T-helper 9 cell (primary cell): ENCODE data around the gene PLBD2.

ENCODE experiments used
- DNase-seq: peaks from one replicate; pipeline ENCODE4 v3.0.0-alpha.2; 2020

PLBD2 gene

DNA sequence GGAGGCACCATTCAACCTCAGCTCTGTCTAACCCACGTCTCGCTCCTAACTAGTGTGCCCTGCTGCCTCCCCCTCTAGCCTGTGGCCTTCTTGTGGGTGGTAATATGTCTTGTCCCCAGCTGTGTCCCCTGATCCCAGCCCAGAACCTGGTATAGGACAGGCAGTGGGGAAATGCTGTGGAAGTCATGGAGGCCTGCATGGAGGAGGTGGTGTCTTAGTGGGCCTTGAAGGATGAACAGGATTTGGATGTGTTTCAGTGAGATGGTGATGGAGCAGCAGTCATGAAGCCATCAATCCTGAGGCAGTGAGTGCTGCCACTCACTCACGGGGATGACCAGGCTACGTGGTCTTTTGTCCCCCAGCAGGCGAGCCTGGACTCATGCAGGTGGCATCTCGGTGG lies 13.4 kb downstream of the PLBD2 start:
- no peak for DNase-seq

DNA sequence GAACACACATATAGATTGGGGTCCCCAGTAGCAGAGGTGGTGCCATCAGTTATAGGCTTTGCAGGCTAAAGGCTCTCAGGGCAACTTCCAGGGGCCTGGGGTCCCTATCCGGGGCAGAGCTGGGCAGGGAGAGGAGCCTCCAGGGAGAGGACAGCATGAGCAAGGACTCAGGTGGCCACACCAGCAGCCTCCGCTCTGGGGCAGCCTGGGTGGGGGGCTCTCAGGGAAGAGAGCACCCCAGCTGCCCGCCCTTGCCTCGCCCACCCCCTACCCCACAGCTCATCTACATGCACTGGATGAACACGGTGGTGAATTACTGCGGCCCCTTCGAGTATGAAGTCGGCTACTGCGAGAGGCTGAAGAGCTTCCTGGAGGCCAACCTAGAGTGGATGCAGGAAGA lies 14.0 kb downstream of the PLBD2 start:
- no peak for DNase-seq

DNA sequence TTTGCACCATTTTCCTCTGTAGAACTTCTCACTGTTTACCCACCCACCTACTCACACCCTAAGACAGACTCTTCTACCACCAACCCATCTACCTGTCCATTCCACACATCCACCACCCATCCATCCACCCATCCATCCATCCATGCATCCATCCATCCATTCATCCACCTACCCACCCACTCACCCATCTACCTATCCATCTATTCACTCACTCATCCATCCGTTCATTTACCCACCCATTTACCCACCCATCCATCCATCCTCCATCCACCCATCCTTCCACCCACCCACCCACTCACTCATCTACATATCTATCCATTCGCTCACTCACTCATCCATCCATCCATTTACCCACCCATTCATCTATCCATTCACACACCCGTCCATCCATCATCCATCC lies 15.1 kb downstream of the PLBD2 start:
- no peak for DNase-seq

DNA sequence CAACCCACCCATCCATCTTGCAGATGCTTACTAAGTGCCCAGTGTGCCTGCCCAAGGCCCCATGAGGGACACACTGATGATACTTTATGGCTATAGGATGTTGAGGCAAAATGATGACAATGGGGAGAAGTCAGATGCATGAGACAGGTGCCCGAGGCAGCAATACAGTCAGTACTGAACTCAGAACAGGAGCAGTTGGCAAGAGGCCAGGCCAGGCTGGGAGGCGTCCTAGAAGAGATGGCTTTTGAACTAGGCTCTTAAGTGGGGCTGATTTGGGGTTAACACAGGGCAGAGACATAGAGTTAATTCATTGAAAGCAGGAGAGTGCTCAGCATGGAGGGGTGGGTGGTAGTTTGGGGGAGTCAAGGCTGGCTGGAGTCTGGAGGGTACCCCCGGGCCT lies 15.6 kb downstream of the PLBD2 start:
- no peak for DNase-seq

DNA sequence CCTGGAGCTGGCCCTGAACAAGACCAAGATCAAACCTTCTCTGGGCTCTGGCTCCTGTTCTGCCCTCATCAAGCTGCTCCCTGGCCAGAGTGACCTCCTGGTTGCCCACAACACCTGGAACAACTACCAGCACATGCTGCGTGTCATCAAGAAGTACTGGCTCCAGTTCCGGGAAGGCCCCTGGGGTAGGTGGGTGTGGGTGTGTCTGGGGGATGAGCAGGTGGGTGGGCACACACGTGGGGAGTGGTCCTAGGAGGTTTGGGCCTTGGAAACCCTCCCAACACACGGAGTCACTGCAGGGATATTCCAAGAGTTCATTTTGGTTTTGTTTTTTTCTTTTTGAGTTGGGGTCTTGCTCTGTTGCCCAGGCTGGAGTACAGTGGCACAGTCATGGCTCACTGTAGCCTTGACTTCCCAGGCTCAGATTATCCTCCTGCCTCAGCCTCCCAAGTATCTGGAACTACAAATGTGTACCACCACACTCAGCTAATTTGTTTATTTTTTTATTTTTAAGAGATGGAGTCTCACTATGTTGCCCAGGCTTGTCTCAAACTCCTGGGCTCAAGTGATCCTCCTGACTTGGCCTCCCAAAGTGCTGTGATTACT lies 16.5 kb downstream of the PLBD2 start:
- DNase-seq = no peak

DNA sequence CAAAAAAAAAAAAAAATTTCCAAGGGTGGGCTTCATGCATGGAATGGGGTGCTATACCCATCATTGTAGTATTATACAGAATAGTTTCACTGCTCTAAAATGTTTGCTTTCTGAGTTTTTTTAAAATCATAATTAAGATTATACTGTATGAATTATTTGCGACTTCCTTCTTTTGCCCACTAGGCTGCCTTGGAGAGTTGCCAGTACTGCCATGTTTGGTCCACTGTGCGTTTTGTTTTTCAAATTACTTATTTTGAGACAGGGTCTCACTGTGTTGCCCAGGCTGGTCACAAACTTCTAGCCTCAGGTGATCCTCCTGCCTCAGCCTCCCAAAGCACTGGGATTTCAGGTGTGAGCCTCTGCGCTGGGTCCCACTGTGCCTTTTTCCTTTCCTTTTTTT lies 19.9 kb downstream of the PLBD2 start:
- no peak for DNase-seq

DNA sequence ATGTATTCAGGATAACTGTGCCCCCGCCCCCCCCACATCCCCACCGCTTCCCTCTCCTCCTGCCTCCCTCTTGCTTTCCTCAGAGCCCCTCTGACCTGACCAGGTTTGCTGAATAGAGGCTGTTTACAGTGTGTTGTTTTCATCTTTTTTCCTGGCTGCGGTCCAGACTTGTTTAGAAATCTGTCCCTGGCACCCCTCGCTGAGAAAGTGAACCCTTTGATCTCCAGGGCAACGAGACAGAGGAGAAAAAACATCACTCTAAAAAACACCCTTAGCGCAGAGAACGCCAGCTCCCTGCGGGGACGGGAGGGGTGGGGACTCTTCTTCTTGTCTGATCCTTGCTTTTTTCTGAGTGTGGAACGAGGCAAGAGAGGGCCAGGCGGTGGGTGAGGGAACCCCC lies 22.8 kb downstream of the PLBD2 start:
- DNase-seq = no peak

DNA sequence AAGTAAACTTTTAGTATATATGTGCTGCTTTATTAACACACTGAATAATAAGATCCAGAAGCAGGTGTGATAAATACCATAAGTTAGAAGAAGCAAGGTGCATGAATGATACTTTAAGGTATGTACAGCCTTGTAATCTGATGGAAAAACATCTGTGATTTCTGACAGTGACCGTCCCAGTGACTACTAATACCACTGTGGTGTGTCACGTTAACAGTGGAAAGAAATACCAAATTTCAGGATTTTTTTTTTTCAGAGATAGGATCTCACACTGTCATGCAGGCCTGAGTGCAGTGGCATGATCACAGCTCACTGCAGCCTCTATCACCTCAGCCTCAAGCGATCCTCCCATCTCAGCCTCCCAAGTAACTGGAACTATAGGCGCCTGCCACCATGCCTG lies 23.8 kb downstream of the PLBD2 start:
- no peak for DNase-seq

DNA sequence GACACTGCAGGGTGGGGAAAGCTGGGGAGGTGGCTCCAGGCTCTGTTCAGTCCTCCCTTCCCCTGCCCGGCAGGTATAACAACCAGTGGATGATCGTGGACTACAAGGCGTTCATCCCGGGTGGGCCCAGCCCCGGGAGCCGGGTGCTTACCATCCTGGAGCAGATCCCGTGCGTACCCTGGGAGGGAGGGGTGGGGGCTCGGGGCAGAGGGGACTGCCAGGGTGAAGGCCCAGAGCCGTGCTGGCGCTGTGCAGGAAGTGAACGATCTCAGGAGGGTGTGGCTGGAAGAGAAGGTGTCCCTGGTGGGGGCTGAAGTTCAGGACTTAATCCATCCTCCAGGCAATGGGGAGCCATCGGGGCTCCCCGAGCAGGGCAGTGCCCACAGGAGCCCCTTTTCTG lies 26.4 kb downstream of the PLBD2 start:
- no peak for DNase-seq

DNA sequence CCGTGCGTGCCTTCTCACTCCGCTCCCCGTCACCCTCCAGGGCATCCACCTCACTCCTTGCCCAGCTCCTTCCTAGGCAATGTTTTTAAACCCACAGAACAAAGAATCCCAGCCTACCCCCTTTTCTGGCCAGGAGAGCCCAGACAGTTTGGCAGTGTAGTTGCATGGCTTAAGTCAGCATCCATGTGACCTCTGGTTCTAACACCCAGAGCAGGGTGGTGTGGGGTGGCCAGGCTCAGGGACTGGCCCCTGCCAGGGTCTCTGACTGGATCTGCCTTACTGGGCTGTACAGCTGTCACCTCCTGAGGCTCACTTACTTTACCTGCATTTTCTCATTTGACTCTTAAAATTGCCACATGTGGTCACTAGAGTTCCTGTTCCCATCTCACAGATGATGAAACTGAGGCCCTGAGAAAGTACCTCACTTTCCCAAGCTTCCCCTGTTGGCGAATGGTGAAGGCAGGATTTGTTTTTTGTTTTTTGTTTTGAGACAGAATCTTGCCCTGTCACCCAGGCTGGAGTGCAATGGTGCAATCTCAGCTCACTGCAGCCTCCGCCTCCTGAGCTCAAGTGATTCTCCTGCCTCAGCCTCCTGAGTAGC lies 27.0 kb downstream of the PLBD2 start:
- DNase-seq = no peak

DNA sequence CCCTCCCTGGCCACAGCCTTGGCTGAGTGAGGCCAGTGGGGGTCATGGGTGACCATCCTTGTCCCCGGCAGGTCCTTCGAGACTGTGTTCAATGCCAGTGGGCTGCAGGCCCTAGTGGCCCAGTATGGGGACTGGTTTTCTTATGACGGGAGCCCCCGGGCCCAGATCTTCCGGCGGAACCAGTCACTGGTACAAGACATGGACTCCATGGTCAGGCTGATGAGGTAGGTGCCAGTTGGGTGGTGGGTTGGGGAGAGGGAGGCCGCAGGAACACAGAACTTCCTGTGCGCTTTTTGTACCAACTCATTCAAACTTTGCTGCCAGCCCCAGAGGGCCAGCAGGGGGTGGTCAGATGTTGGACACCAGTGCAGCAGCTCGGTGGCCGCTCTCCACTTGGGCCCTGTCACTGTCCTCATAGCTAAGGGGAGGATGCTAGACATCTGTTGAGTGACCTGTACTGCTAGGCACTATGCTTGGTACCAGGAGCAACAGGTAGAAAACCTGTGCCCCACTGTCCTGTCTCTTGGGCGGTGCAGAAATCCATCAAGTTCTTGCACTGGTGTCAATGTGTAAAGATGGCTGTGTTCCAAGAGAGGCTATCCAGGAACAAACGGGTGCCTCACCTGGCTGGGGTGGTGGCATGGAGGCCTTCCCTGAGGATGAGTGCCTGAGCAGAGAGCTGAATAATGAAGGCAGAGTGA lies 28.6 kb downstream of the PLBD2 start:
- no peak for DNase-seq

DNA sequence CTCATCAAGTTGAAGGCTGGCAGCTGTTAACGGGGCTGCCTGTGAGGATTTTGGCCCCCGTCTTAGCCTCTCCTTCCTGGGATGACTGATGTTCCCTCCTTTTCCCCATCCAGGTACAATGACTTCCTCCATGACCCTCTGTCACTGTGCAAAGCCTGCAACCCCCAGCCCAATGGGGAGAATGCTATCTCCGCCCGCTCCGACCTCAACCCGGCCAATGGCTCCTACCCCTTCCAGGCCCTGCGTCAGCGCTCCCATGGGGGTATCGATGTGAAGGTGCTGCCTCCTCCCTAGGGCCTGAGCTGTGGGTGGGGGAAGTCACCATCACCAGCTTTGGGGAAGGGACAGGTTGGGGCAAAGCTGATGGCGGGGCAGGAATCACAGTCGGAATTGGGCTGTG lies 29.2 kb downstream of the PLBD2 start:
- DNase-seq = no peak

DNA sequence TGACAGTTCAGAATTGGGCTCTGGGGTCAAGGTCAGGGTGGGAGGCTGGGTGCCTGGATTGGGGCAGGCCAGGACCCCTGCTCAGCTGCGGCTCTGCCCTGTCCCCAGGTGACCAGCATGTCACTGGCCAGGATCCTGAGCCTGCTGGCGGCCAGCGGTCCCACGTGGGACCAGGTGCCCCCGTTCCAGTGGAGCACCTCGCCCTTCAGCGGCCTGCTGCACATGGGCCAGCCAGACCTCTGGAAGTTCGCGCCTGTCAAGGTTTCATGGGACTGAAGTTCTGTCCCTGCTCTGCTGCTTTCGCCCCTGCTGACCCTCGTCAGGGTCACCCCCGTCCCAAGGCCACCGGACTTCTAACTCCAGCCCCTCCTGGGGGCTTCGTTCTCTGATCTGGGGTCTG lies 30.0 kb downstream of the PLBD2 start:
- DNase-seq = no peak

DNA sequence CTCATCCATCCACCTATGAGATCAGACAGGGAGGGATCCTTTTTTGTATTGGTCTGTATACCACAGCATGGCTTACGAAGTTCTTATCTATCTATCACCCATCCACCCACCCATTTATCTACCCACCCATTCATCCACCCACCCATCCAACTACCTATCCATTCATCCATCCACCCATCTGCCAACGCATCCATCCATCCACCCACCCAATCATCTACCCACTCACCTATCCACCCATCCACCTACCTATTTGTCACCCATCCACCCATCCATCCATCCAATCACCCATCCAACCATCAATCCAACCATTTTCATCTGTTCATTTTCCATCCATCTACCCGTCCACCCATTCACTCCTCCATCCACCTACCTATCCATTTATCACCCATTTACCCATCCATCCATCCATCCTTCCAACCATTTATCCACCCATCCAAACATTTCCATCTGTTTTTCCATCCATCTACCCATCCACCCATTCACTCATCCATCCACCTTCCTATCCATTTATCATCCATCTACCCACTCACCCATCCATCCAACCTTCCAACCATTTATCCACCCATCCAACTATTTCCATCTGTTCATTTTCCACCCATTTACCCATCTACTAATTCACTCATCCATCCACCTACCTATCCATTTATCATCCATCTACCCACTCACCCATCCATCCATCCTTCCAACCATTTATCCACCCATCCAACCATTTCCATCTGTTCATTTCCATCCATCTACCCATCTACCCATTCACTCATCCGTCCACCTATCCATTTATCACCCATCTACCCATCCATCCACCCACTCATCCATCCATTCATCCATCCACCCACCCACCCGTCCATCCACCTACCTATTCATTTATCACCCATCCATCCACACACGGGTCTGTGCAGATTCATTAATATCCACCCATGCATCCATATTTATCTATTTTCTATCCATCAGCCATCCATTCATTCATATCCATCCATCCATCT lies 32.0 kb downstream of the PLBD2 start:
- DNase-seq = no peak

DNA sequence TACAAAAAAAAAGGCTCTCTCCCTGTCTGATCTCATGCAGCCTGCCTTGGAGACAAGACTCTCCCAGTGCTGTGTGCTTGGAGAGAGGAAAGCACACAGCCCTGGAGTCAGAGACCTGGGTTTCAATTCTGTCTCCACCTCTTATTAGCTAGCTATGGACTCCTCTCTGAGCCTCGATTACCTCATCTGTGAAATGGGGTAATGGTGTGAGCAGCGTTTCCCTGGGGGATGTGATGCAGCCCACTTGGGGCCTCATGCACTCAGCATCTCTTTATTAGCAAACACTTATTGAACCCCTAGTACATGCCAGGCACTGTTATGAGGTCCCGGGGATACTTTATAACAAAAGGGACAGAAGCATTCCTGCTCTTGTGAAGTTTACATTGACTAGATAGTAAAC lies 32.8 kb downstream of the PLBD2 start:
- no peak for DNase-seq

DNA sequence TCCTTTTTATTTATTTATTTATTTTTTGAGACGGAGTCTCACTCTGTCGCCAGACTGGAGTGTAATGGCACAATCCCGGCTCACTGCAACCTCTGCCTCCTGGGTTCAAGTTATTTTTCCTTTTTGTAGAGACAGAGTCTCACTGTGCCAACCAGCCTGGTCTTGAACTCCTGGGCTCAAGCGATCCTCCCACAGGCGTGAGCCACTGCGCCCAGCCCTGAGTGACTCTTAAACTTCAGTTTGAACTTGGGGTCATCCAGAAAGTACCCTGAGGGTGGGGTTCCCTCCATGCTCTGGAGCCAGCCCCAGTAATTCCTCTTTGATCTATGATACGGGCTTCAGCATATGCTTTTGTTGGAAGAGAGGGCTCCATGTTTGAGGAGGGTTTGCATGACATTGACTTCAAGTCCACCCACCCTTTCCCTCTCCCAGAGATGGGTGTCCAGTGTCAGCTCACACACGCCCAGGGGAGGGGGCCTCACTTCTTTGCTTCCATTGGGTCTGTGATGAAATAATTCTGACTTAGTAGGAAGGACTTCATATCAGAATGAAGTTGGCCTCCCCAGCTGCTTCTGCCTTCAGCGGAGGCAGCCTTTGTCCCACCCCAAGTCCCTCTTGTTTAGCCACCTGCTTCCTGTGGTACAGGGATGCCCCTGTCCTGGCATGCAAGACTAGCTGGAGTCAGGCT lies 33.4 kb downstream of the PLBD2 start:
- DNase-seq = no peak

DNA sequence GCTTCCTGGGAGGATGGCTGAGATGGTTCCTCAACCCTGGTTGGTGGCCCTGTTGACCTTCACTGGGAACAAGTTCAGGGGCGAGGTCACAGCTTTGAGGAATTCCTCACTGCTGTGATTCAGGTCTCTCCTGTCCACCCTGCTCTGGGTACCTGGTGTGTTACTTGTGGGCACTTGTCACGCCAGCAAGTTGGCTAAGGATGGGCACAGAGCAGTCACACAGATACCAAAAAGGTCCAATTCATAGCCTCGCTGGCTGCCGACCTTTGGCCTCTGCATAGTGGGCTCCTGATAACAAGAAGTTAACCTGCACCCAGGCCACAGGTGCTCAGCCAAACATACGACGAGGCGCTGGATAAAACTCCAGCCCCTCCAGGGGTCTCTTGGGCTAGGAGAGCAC lies 34.1 kb downstream of the PLBD2 start:
- DNase-seq = no peak

DNA sequence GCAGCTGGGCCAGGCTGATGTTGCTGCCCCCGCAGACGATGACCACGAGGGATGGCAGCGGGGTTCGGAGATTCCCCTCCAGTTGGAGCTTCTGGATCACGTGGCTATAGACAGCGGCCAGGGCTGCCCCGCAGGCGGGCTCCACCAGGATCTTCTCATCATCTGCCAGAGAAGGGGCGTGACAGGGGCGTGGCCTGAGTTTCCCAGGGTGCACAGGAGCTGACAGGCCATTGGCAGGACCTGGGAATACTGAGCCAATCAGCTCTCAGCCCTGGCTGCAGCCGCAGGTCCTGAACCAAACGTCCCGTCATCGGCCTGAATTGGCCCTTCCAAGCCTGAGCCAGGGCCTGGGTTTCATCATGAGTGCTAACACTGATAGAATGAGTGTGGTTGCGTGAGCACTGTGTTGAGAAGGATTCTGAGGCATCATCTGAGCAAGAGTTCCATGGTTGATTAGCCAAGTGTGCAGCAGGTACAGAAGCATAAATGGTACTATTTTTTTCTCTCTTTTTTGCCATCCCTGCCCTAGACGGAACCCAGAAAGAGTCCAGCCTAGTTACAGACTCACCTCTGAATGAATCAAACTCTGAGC lies 34.7 kb downstream of the PLBD2 start:
- DNase-seq = no peak

DNA sequence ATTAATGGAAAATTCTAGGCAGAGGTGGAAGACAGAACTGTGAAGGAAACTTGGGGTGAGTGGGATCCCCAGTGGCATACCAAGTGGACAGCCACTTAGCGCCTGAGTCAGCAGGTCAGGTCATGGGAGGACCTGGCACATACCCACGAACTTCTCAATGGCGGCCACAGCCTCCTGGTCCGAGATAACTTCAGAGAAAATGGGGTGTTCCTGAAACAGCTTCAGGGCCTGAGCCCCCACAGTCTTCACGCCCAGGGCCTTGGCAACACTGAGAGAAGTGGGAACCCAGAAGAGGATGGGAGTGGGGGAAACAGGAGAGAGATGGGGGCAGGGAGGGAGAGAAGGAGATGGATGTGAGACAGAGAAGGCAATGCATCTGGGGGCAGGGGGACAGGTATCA lies 35.4 kb downstream of the PLBD2 start:
- no peak for DNase-seq

DNA sequence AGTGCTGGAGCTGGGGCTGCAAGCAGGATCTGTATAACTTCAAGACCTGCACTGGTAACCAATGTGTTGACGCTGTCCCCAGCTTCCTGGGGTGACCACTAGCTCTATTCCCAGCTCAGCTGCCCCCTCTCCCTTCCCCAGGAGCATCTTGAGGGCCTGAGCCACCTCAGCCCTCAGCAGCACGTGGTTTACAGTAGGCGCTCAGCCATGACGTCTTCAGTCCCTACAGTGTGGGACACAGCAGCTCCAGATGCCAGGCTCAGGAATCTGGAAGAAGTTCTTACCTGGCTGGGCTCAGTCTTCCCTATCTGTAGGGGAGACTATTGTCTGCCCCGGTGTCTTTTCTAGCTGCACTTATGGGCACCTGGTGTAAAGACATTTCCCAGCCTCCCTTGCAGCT lies 36.7 kb downstream of the PLBD2 start:
- DNase-seq = no peak

DNA sequence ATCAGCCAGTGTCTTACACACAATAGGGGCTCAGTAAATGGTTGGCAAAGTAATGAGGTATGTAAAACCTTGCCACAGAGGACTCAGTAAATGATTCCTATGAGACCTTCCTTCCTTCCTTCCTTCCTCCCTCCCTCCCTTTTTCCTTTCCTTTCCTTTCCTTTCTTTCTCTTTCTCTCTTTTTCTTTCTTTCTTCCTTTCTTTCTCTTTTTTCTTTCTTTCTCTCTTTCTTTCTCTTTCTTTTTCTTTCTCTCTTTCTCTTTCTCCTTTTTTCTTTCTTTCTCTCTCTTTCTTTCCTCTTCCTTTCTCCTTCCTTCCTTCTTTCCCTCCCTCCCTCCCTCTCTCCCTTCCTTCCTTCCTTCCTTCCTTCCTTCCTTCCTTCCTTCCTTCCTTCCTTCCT lies 37.8 kb downstream of the PLBD2 start:
- no peak for DNase-seq

DNA sequence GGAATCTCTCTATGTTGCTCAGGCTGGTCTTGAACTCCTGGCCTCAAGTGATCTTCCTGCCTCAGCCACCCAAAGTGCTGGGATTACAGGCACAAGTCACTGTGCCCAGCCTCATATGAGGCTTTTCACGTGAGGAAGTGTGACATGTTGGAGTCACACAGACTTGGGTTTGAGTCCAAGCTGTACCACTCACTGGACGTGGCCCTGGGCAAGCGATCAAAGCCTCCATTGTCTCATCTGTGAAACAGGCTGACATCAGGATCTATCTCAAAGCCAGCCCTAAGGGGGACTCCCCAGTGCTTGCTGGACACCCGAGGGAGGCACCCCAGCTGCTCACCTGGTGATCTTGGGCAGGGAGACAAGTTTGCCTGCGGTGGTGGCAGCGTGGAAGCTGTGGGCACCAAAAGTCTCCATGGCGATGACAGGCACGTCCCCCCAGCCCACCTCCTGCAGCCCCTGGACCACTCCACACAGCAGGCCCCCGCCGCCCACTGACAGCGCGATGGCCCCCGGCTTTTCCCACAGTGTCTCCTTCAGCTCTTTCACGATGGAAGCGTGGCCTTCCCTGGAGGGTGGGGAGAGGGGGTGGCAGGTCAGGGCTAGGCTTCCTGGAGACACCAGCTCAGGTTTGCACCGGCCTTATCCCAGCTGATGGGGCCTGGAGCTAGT lies 38.6 kb downstream of the PLBD2 start:
- DNase-seq = no peak
